K562 (cell line): ENCODE results near the gene RASGRP4. TPM values are rescaled to one million over a fixed set of nuclear protein-coding genes. Genes with fewer than 3 reads are reported as not detected.
A peak's percentile ranks its signal among the peaks of the same experiment; 100 is the strongest.
"Not testable (repeated sequence)": the region's sequence is repeated elsewhere in the genome, so short reads cannot be mapped to it uniquely, and the experiment has no call there.

ENCODE experiments used
- ATAC-seq: fragments of 200-7000 bp; cut with Tn5 transposase; 3 replicates; pipeline ENCODE4 v1.9.1; 2020; ENCODE audit warnings: moderate library complexity
- BruUV-seq: library from RNA; stranded (reverse); fragments of 400-500 nt; replicated peaks from 2 replicates; lab custom pipeline; 2021; lab: Mats Ljungman, UMichigan
- CTCF ChIA-PET: fragments of 300-600 bp; formaldehyde crosslinking; extraction: SDS; loops from one replicate; lab custom pipeline; 2021; ENCODE audit warnings: low intra/inter-chr PET ratio; lab: Yijun Ruan, JAX
- POLR2A ChIA-PET: fragments of 300-600, 350-650 bp; sonication (Branson Sonifier 250); formaldehyde crosslinking; extraction: SDS; loops from one replicate; lab custom pipeline; 2021; ENCODE audit warnings: antibody characterized with exemption, inconsistent platforms; lab: Yijun Ruan, JAX
- DNase-seq, 4 experiments: peaks; one replicate each; pipeline versions ENCODE4 v3.0.0 to v3.0.0-alpha.2; 2011 to 2018; ENCODE audit warnings: low spot score in 3 of 4, mixed read lengths in 3 of 4; ENCODE audit errors: extremely low read depth in 1 of 4
- FAIRE-seq: peaks from 2 replicates; lab custom pipeline; 2011; peaks lifted over from hg19 to GRCh38; lab: Jason Lieb, UNC
- H2AFZ ChIP-seq: 2 replicates; pipeline ENCODE4 v1.6.0; 2011; ENCODE audit warnings: low read depth, low read length, control low read depth, inconsistent platforms
- H3K27ac ChIP-seq: fragments of 200-600 bp; 3 replicates; pipeline ENCODE4 v1.8.0; 2011; ENCODE audit warnings: low read depth, mild to moderate bottlenecking, control low read depth, inconsistent platforms, low read length, moderate library complexity, mixed read lengths; ENCODE audit errors: extremely low read depth
- H3K27me3 ChIP-seq, 2 experiments: fragments of 300-600 bp in 1 of 2; 2 replicates in 1 of 2; 3 replicates in 1 of 2; pipeline versions ENCODE4 v1.6.0 to v1.8.0; 2011; ENCODE audit warnings: inconsistent platforms in 2 of 2, low read length in 2 of 2, mild to moderate bottlenecking in 1 of 2, mixed read lengths in 1 of 2, moderate library complexity in 1 of 2; ENCODE audit not compliant: control insufficient read depth in 2 of 2, insufficient read depth in 2 of 2
- H3K36me3 ChIP-seq: fragments of 300-600 bp; 3 replicates; pipeline ENCODE4 v1.8.0; 2011; ENCODE audit warnings: mild to moderate bottlenecking, low read length, inconsistent platforms; ENCODE audit not compliant: control insufficient read depth, insufficient read depth
- H3K4me1 ChIP-seq, 2 experiments: fragments of 200-600 bp in 1 of 2; replicated peaks in 1 of 2; 2 replicates in 1 of 2; 3 replicates in 1 of 2; pipeline versions ENCODE4 v1.5.1 to v1.8.0; 2011; ENCODE audit warnings: inconsistent platforms in 2 of 2, low read length in 2 of 2, mild to moderate bottlenecking in 1 of 2, mixed read lengths in 1 of 2, moderate library complexity in 1 of 2; ENCODE audit not compliant: control insufficient read depth in 2 of 2, insufficient read depth in 2 of 2
- H3K4me2 ChIP-seq: 2 replicates; pipeline ENCODE4 v1.6.1; 2011; ENCODE audit warnings: low read length, control low read depth, inconsistent platforms, mixed read lengths; ENCODE audit not compliant: insufficient read depth
- H3K4me3 ChIP-seq: fragments of 200-600 bp; sonication (generic), shearing (Covaris generic); 2 replicates; pipeline ENCODE4 v1.5.1; 2016; ENCODE audit warnings: control low read depth, inconsistent platforms
- H3K79me2 ChIP-seq: fragments of 200-600 bp; 3 replicates; pipeline ENCODE4 v1.8.0; 2011; ENCODE audit warnings: low read length, inconsistent platforms; ENCODE audit not compliant: control insufficient read depth, insufficient read depth
- H3K9ac ChIP-seq, 2 experiments: 2 replicates each; pipeline versions ENCODE4 v1.6.0 to v1.6.1; 2011; ENCODE audit warnings: low read depth in 2 of 2, low read length in 2 of 2, control low read depth in 1 of 2, inconsistent platforms in 1 of 2, mild to moderate bottlenecking in 1 of 2, mixed read lengths in 1 of 2; ENCODE audit not compliant: insufficient read depth in 1 of 2
- H3K9me1 ChIP-seq: one replicate; pipeline ENCODE4 v1.6.0; 2011; ENCODE audit warnings: inconsistent platforms, mild to moderate bottlenecking, low read length, moderate library complexity; ENCODE audit not compliant: control insufficient read depth, insufficient read depth
- H3K9me3 ChIP-seq: replicated peaks from 2 replicates; pipeline ENCODE4 v1.5.1; 2011; ENCODE audit warnings: low read depth, low read length, inconsistent platforms; ENCODE audit not compliant: control insufficient read depth, insufficient read depth
- H4K20me1 ChIP-seq: replicated peaks from 2 replicates; pipeline ENCODE4 v1.6.1; 2011; ENCODE audit warnings: low read length, inconsistent platforms, mixed read lengths; ENCODE audit not compliant: control insufficient read depth, insufficient read depth
- CBFA2T2 ChIP-seq: fragments of 450-650 bp; conservative IDR thresholded peaks from 2 replicates; pipeline ENCODE4 v1.6.1; 2017; ENCODE audit warnings: mild to moderate bottlenecking
- CBFA2T3 ChIP-seq: fragments of 450-650 bp; IDR thresholded peaks from 2 replicates; pipeline ENCODE4 v1.6.1; 2017
- DPF2 ChIP-seq: fragments of 450-650 bp; IDR thresholded peaks from 2 replicates; pipeline ENCODE4 v1.6.1; 2016
- L3MBTL2 ChIP-seq: fragments of 450-650 bp; IDR thresholded peaks from 2 replicates; pipeline ENCODE4 v1.6.1; 2016; ENCODE audit warnings: mild to moderate bottlenecking, moderate library complexity
- MGA ChIP-seq: fragments of 450-650 bp; IDR thresholded peaks from 2 replicates; pipeline ENCODE4 v1.6.1; 2016; ENCODE audit warnings: mild to moderate bottlenecking, moderate library complexity
- NR4A1 ChIP-seq, 2 experiments: fragments of 250-450 bp in 1 of 2; fragments of 450-650 bp in 1 of 2; sonication (Bioruptor Pico) in 1 of 2; IDR thresholded peaks; 2 replicates each; pipeline versions ENCODE4 v1.4.0 to v1.6.1; 2016 to 2020; ENCODE audit warnings: mild to moderate bottlenecking in 2 of 2, missing compliant biosample characterization in 1 of 2, missing genetic modification characterization in 1 of 2, moderate library complexity in 1 of 2
- TAL1 ChIP-seq: fragments of 450-650 bp; IDR thresholded peaks from 2 replicates; pipeline ENCODE4 v1.6.1; 2016; ENCODE audit warnings: mild to moderate bottlenecking
- WGBS: fragments of 100-300 bp; shearing (Covaris generic); methylation state at CpG from one replicate; pipeline ENCODE4 v1.1.6; 2016; ENCODE audit warnings: low coverage, mixed read lengths; ENCODE audit not compliant: insufficient coverage; ENCODE audit errors: missing lambda C conversion rate; 5-methylcytosine and 5-hydroxymethylcytosine counted together
- in situ Hi-C: fragments of 300-500 bp; cut with MboI; formaldehyde crosslinking; loops from 4 replicates; pipeline ENCODE4 v1.15.0; 2018; ENCODE audit warnings: inconsistent platforms, mixed read lengths
- intact Hi-C: fragments of 100-400 bp; cut with micrococcal nuclease; formaldehyde crosslinking; loops from 2 replicates; pipeline ENCODE4 v1.14.2; 2022
- polyA plus RNA-seq, 8 experiments: library from polyadenylated mRNA; depleted of rRNA in 4 of 8; stranded (reverse) in 5 of 8; unstranded in 3 of 8; fragments of >200 nt; fragmentation: Nextera tagmentation in 2 of 8; fragmentation: Illumina TruSeq in 1 of 8; extraction: Ambion mirVana in 2 of 8; extraction: Trizol in 1 of 8; gene quantifications; 2 replicates each; pipeline versions ENCODE4 v1.2.1 to v1.2.3, GENCODE V29; 2011 to 2014; ENCODE audit warnings: inconsistent platforms in 1 of 8, missing spikeins in 1 of 8
- total RNA-seq, 7 experiments: library from RNA; depleted of rRNA in 6 of 7; stranded (reverse); fragments of >200 nt in 6 of 7; fragmentation: Illumina TruSeq in 2 of 7; extraction: Trizol in 2 of 7; gene quantifications; 2 replicates each; pipeline versions ENCODE4 v1.2.1 to v1.2.3, GENCODE V29; 2011 to 2021; ENCODE audit warnings: low replicate concordance in 1 of 7
- TF ChIP-seq, protein P1 (sequence below), 2 experiments: IDR thresholded peaks; 2 replicates each; pipeline ENCODE4 v1.6.1; 2011; ENCODE audit warnings: borderline replicate concordance in 1 of 2, control low read depth in 1 of 2, low read depth in 1 of 2, low read length in 1 of 2, mild to moderate bottlenecking in 1 of 2, mixed read lengths in 1 of 2, moderate library complexity in 1 of 2; ENCODE audit not compliant: insufficient read depth in 1 of 2, insufficient read length in 1 of 2, poor library complexity in 1 of 2, severe bottlenecking in 1 of 2; ENCODE audit errors: extremely low read depth in 1 of 2

Gene RASGRP4
- total and polyA plus RNA-seq, 9 of the 15 experiments (the other 6 are each of a cell fraction or from before 2014, with no cell fraction given), result 0.39 to 4.6 (median 3.8) TPM

- peak overlapping the region; percentile 98; the same call in 1 of the 2 replicates for H2AFZ ChIP-seq
- TF ChIP-seq CBFA2T2, result peak; percentile 45
- 0 out of 2 replicates have a peak, but pooled peaks have one; percentile 29 for TF ChIP-seq DPF2
- TF ChIP-seq L3MBTL2, result peak; percentile 70
- not testable (repeated sequence) for TF ChIP-seq NR4A1 (CRISPR knock-in tag; IDR thresholded peaks at IDR 0.05)
- TF ChIP-seq NR4A1 (tag; IDR thresholded peaks at IDR 0.05), result 0 out of 2 replicates have a peak, but pooled peaks have one; percentile 30
- TF ChIP-seq, protein P1, sequence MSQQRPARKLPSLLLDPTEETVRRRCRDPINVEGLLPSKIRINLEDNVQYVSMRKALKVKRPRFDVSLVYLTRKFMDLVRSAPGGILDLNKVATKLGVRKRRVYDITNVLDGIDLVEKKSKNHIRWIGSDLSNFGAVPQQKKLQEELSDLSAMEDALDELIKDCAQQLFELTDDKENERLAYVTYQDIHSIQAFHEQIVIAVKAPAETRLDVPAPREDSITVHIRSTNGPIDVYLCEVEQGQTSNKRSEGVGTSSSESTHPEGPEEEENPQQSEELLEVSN (IDR thresholded peaks at IDR 0.05; ENCODE audit: borderline replicate concordance in 1 of 2, extremely low read depth in 1 of 2, insufficient read depth in 1 of 2, insufficient read length in 1 of 2, low read depth in 1 of 2, low read length in 1 of 2, poor library complexity in 1 of 2, severe bottlenecking in 1 of 2), result peak in 1 of 2 experiments; percentile 56
- TF ChIP-seq MGA, result peak; percentile 67
- peak; percentile 66 for TF ChIP-seq CBFA2T3
- TF ChIP-seq TAL1, result peak; percentile 28; the same call in 1 of the 2 replicates
Observed at GRCh38 chr19:38362946-38363688, 62.9 kb downstream of the RASGRP4 start.

More at GRCh38 chr19:38362946-38363688, 62.9 kb downstream of the RASGRP4 start:
- CTCF ChIA-PET, H3K9me3 ChIP-seq, FAIRE-seq, H3K79me2 ChIP-seq, DNase-seq, intact Hi-C loops, in situ Hi-C loops, H3K9me1 ChIP-seq, BruUV-seq, H3K27ac ChIP-seq, H3K36me3 ChIP-seq, ATAC-seq: not testable (repeated sequence)
- Histone ChIP-seq H3K4me3 (peak overlapping the region; percentile 64), H3K27me3 (peaks cover 23 to 25% of the 10 kb centered on the region in 2 experiments), H3K4me2 (peak overlapping the region; percentile 91), H3K9ac (peak overlapping the region in 1 of 2 experiments; percentile 84; a peak in 2 of 4 replicates), H3K4me1 (peaks cover 10 to 26% of the 10 kb centered on the region in 2 experiments; a peak in 4 of 5 replicates), H4K20me1 (peaks cover 10% of the 10 kb centered on the region; the same call in 1 of the 2 replicates)
- WGBS, result 48% methylated on average over 11 of the region's 16 CpGs
- POLR2A ChIA-PET, result interaction anchor here (1.3 kb wide), 1 partner anchor 11 kb away, joined by 8 read pairs; the partner anchor contains the start of gene PSMD8
